NCI-H510A (cell line): ENCODE results near the gene ADAMTSL1.
A peak's percentile ranks its signal among the peaks of the same experiment; 100 is the strongest.
"Not testable (repeated sequence)": the region's sequence is repeated elsewhere in the genome, so short reads cannot be mapped to it uniquely, and the experiment has no call there.

ENCODE experiments used
- DNase-seq: peaks from one replicate; lab custom pipeline; 2025; lab: John Stamatoyannopoulos, UW

ADAMTSL1 gene

DNA sequence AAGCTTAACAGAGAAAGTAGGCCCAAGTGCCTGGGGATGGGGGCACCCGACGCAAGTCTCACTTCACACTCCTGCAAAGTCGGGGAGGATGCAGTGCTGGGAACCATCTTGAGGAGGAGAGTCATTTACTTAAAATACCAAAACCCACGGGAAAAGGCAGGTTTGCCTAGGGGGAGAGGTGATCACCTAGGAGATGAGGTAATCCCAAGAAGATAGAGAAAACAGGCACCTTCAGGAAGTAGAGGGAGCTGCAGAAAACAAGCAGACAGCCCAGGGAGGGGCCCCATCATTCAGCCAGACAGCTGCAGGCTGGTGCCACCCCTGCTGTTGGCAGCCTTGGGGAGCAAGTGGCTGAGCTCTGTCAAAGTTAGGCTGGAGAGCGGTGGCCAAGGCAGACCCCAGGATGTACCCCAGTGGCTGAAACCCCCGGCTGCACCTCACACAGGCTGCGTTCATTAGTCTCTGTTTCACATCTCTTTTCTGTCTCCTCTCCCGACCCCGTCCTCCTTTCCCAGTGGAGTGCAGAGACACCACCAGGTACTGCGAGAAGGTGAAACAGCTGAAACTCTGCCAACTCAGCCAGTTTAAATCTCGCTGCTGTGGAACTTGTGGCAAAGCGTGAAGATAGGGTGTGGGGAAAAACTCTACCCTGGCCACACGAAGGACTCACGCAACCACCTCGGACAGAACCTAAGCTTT is 434.1 kb downstream of the ADAMTSL1 start:
- no peak for DNase-seq

DNA sequence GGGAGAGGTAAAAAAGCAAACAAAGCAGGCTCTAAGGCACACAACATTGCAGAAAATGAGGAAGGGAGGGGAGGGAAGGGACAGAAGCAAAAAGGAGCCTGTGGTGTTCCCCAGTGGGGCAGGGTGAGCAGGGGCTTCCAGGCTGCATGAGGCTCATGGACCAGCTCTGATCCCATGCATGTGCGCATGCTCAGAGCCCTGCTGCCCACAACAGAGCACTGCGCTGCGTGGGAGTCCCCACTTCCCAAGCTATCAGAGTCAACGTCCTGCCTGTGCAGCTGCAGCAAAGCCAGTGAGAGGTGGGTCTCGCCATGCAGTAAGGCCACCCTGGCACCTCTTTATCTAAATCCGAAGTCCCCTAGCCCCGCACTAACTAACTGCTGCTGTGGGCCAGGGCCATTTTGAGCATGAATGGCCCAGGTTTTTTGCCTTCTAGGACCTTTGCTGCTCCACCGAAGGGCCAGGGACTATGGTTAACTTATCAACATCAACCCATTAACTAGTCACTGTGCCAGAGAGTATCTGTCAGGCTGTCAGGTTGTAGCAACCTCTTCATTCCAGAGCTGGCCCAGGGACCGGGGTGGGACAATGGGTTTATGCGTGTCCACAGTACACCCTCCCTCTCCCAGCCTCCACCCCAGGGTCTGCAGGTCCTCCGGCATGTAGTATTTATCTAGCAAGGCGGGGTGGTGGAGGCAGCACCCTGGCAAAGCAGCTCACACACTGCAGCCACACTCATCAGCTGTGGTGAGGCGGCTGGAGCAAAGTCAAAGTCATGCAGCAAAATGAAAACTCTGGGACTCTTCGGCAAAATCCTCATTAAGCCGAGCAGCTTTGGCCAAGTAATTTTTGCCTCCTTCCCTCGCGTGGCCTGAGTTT is 435.4 kb downstream of the ADAMTSL1 start:
- no peak for DNase-seq

- DNase-seq: no peak
Observed at GRCh38 chr9:18910435-18910834, 436.5 kb downstream of the ADAMTSL1 start.

DNA sequence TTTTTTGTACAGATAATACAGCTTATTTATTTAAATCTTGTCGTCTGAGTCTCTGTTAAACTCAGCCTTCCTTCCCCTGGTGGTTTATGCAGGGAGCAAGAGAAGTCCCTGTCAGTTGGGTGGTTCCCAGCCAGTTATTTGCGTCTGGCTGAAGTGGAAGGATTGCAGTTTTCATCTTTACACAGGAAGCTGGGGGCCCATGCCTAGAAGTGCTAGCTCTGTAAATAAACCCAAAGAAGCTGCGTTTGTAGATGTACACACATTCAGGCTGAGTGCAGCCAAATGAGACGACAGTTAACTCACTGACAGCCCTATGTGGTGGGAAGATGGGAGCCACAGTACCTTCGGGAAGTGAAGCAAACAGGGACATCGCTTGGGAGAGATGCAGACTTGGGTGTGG is 437.0 kb downstream of the ADAMTSL1 start:
- peak; percentile 83 for DNase-seq

GRCh38 chr9:18911714-18912342 is 437.9 kb downstream of the ADAMTSL1 start:
- DNase-seq: no peak

DNA sequence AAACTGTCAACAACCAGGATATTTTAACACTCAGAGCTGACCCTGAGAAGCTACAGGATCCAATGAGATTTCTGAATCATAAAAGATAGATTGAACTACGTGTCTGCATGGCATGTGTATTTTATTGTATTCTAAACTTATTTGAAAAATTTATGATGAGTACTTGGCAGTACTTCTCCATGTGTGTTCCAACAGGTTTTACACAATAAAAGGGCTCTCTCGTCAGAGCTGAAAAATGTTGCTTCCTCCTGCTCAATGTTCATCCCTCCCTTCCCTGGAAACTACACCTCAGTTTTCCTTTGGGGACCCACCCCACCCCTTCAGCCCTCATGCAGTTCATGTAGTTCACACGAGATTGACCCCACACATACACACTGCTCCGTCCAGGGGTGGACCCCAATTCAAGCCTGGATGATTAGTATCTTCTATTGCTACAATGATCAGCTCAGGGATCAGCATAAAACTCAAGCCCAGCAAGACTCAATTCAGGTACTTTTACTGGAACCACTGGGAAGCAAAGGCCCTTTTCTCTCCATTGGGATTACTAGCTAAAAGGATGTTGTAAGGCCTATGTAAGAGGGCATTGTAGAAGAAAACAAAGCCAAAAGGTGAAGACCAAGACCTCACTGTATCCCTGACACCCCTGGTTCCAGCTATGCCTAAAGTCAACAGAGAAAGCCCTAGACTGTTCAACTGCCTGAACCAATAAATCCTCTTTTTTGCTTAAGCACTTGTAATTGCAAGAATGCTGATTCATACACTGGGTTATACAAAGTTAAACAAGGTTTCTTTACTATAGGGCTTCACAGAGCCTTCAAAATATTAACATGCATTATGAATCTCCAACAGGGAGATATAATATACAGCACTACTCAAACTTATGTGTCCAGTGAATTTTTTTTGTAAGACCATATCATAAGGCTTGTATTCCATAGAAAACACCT is 446.5 kb downstream of the ADAMTSL1 start:
- no peak for DNase-seq

GRCh38 chr9:18921366-18922075 is 447.6 kb downstream of the ADAMTSL1 start:
- no peak for DNase-seq

GRCh38 chr9:18922161-18922885 is 448.4 kb downstream of the ADAMTSL1 start:
- DNase-seq: no peak

- no peak for DNase-seq
Observed at GRCh38 chr9:18923167-18923566, 449.2 kb downstream of the ADAMTSL1 start.

GRCh38 chr9:18923671-18924430 is 449.9 kb downstream of the ADAMTSL1 start:
- DNase-seq: no peak

DNA sequence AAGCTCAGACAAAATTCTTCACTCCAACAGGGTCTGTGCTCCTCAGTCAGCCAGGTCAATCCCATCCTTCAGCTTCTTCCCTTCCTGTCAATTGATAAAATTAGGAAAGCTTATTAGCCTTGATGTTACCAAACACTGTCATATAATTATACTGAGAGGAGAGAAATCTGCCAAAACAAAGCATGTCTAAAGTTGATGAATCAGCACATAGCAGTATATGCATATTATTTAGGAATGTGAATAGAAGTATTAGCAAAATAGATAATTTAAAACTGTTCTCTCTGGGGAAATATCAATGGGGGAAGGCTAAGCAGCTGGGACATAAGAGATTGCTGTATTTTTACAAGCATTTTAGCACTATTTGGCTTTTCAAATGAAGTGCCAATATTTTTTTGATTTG is 451.9 kb downstream of the ADAMTSL1 start:
- DNase-seq: no peak

DNA sequence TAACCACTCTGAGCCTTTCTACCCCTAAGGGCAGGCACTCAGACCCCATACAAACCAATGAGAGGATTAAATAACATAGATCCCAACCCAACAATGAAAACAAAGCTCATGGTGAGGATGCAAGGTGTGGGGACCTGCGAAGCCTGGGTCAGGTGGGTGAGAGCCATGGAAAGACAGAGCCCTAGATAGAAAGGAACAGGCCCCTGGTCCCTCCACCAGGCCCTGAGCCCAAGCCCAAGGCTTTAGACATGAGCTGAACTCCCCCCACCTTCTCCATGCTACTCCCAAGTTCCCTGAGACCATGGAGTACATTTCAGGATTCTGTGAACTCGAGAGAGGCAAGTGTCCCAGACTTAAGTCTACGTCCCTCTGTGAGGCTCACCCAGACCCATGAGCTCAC is 452.6 kb downstream of the ADAMTSL1 start:
- DNase-seq: no peak

- no peak for DNase-seq
Observed at GRCh38 chr9:18928711-18929110, 454.8 kb downstream of the ADAMTSL1 start.

DNA sequence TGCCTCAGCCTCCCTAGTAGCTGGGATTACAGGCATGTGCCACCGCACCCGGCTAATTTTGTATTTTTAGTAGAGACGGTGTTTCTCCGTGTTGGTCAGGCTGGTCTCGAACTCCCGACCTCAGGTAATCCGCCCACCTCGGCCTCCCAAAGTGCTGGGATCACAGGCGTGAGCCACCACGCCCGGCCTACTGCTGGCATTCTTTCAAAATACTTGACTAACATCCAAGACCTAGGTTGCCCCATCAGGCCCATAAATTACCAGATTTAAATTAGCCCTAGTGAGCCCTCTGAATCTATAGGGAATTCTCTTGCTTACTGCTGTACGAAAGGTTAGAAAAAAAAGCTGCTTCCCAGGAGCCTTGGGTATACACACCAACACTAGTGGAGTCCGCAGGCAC is 456.7 kb downstream of the ADAMTSL1 start:
- DNase-seq: not testable (repeated sequence)

DNA sequence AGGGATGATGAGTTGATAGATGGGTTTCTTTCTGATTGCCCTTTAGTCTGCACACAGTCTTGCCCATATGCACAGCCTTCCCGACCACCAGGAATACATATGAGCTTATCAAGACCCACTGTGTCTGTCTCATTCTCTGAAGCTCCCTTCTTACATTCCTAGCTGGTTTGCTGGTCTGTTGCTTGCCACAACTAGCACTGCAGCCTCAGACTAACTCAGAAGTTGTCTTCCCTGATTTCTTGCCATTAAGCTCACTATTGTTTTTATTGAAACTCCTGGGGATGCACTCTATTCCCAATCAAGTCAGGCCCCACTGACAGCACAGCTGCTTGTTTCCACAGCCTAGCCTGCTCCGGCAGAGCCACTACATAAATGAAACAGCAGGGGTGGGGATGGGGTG is 461.6 kb downstream of the ADAMTSL1 start:
- DNase-seq: no peak

GRCh38 chr9:18936094-18936871 is 462.3 kb downstream of the ADAMTSL1 start:
- DNase-seq: no peak

DNA sequence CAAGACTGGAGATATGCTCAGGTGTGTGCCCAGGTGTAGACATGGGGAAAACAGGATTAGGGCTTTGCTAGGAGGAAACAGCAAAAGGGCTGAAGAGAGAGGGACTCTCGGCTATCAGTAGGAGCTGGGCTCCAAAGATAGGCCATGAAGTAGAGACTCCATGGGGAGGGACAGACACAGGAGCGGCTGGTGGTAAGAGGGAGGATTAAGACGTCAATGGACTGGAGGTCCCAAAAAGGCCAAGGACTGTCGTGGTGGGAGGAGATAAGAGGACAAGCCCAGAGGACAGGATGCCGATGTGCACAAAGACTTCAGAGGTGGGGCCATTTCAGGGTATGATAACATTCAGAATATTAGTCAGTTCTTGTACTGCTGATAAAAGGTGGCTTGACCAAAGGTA is 466.0 kb downstream of the ADAMTSL1 start:
- DNase-seq: no peak

DNA sequence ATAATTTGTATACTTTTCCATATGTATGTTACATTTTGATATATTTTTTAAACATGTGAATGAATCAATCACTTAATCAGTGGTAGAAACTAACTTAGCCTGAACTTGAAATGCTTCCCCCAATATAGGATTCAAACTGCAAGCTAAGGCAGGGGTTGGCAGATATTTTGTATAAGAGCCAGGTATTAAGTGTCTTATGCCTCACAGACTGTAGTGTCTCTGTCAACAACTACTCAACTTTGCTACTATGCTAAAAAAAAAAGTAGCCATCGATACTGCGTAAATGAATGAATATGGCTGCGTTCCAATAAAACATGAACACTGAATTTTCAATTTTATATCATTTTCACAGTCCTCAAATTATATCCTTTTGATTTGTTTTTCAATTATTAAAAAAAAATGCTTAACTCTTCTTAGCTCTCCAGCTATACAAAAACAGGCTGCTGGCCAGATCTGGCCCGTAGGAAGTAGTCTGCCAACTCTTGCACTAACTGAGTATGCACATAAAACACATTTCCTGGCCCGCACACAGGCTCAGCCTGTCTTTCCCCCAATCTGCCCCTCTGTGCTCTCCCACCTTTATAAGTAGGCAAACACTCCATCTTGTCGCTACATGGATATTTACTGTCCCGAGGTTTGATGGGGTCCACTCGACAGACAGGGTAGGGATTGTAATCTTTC is 467.2 kb downstream of the ADAMTSL1 start:
- no peak for DNase-seq
